CD14-positive monocyte (primary cell): Measurements from ENCODE around the gene MAPK14. TPM values are rescaled to one million over a fixed set of nuclear protein-coding genes. Genes with fewer than 3 reads are reported as not detected.

ENCODE experiments used
- DNase-seq, 3 donors: peaks; one replicate each; pipeline ENCODE4 v3.0.0-alpha.2; 2011 to 2022
- H2AFZ ChIP-seq: 2 replicates; pipeline ENCODE4 v1.6.0; 2012; ENCODE audit warnings: mild to moderate bottlenecking, low read depth, low read length, inconsistent platforms; ENCODE audit not compliant: insufficient read depth, poor library complexity, severe bottlenecking
- H3K27ac ChIP-seq, 2 donors: 1 replicate in 1 of 2; 2 replicates in 1 of 2; pipeline ENCODE4 v1.5.1; 2012 to 2013; ENCODE audit warnings: low read length in 2 of 2, control low read depth in 1 of 2, inconsistent platforms in 1 of 2, low read depth in 1 of 2, mild to moderate bottlenecking in 1 of 2
- H3K27me3 ChIP-seq, 2 donors: one replicate each; pipeline versions ENCODE4 v1.6.0 to v1.6.1; 2011 to 2013; ENCODE audit warnings: low read length in 2 of 2; ENCODE audit not compliant: control insufficient read depth in 2 of 2, insufficient read depth in 2 of 2
- H3K36me3 ChIP-seq, 2 donors: replicated peaks in 1 of 2; 1 replicate in 1 of 2; 2 replicates in 1 of 2; pipeline versions ENCODE4 v1.5.1 to v1.6.1; 2012 to 2013; ENCODE audit warnings: low read length in 2 of 2, control low read depth in 1 of 2, inconsistent platforms in 1 of 2, mild to moderate bottlenecking in 1 of 2; ENCODE audit not compliant: insufficient read depth in 2 of 2, control insufficient read depth in 1 of 2
- H3K4me1 ChIP-seq, 2 donors: 1 replicate in 1 of 2; 2 replicates in 1 of 2; pipeline versions ENCODE4 v1.5.1 to v1.6.1; 2012 to 2013; ENCODE audit warnings: low read length in 2 of 2, control low read depth in 1 of 2, inconsistent platforms in 1 of 2, mild to moderate bottlenecking in 1 of 2, moderate library complexity in 1 of 2; ENCODE audit not compliant: insufficient read depth in 2 of 2, control insufficient read depth in 1 of 2
- H3K4me2 ChIP-seq: replicated peaks from 2 replicates; pipeline ENCODE3; 2012; ENCODE audit warnings: low read length, moderate library complexity, mild to moderate bottlenecking; ENCODE audit not compliant: poor library complexity, severe bottlenecking; ENCODE audit errors: extremely low read depth
- H3K4me3 ChIP-seq, 3 experiments: fragments of 200-600 bp in 1 of 3; sonication (generic) in 1 of 3; replicated peaks in 1 of 3; 1 replicate in 2 of 3; 2 replicates in 1 of 3; pipeline ENCODE4 v1.5.1; 2011 to 2013; ENCODE audit warnings: low read length in 3 of 3, mild to moderate bottlenecking in 3 of 3, control low read depth in 2 of 3, low read depth in 2 of 3, inconsistent platforms in 1 of 3, moderate library complexity in 1 of 3
- H3K79me2 ChIP-seq: 2 replicates; pipeline ENCODE4 v1.6.0; 2012; ENCODE audit warnings: mild to moderate bottlenecking, control low read depth, inconsistent platforms, low read length, moderate library complexity; ENCODE audit not compliant: insufficient read depth
- H3K9ac ChIP-seq: 2 replicates; pipeline ENCODE4 v1.6.0; 2017; ENCODE audit warnings: low read length, mild to moderate bottlenecking; ENCODE audit not compliant: insufficient read depth, poor library complexity, severe bottlenecking
- H3K9me3 ChIP-seq, 2 donors: replicated peaks in 1 of 2; 1 replicate in 1 of 2; 2 replicates in 1 of 2; pipeline versions ENCODE4 v1.5.1 to v1.6.1; 2012 to 2013; ENCODE audit warnings: low read length in 2 of 2, control low read depth in 1 of 2; ENCODE audit not compliant: control insufficient read depth in 1 of 2, insufficient read depth in 1 of 2
- H4K20me1 ChIP-seq: 2 replicates; pipeline ENCODE4 v1.6.0; 2012; ENCODE audit warnings: mild to moderate bottlenecking, low read length, control low read depth, moderate library complexity; ENCODE audit not compliant: insufficient read depth
- H3K27ac Mint-ChIP-seq, 7 donors: one replicate each; pipeline ENCODE4 v1.8.0; 2020; ENCODE audit warnings: mild to moderate bottlenecking in 7 of 7, mixed read lengths in 7 of 7, moderate library complexity in 6 of 7, inconsistent platforms in 2 of 7
- H3K27me3 Mint-ChIP-seq, 3 donors: one replicate each; pipeline ENCODE4 v1.8.0; 2021 to 2022; ENCODE audit warnings: low read depth in 3 of 3, mild to moderate bottlenecking in 3 of 3, mixed read lengths in 3 of 3, moderate library complexity in 3 of 3, inconsistent platforms in 1 of 3
- H3K36me3 Mint-ChIP-seq, 2 donors: one replicate each; pipeline ENCODE4 v1.8.0; 2020; ENCODE audit warnings: mixed read lengths in 2 of 2, inconsistent platforms in 1 of 2, mild to moderate bottlenecking in 1 of 2
- H3K4me1 Mint-ChIP-seq: one replicate; pipeline ENCODE4 v1.8.0; 2020; ENCODE audit warnings: mild to moderate bottlenecking, mixed read lengths
- H3K4me3 Mint-ChIP-seq, 2 donors: one replicate each; pipeline ENCODE4 v1.8.0; 2020; ENCODE audit warnings: mild to moderate bottlenecking in 2 of 2, mixed read lengths in 2 of 2, moderate library complexity in 1 of 2
- H3K9me3 Mint-ChIP-seq, 7 donors: one replicate each; pipeline ENCODE4 v1.8.0; 2020 to 2022; ENCODE audit warnings: mixed read lengths in 7 of 7, mild to moderate bottlenecking in 6 of 7, moderate library complexity in 6 of 7, inconsistent platforms in 2 of 7
- CTCF ChIP-seq: fragments of 200-600 bp; IDR thresholded peaks from one replicate; pipeline ENCODE4 v1.8.0; 2022; ENCODE audit warnings: antibody characterized with exemption, mild to moderate bottlenecking
- WGBS: methylation state at CpG from one replicate; pipeline ENCODE4 v1.1.5; 2013; ENCODE audit warnings: missing lambda C conversion rate; ENCODE audit not compliant: insufficient coverage; 5-methylcytosine and 5-hydroxymethylcytosine counted together
- intact Hi-C, 2 donors: fragments of 100-400 bp; cut with micrococcal nuclease; formaldehyde crosslinking; loops; one replicate each; pipeline versions ENCODE4 v1.15.0 to v1.15.1; 2023
- polyA plus RNA-seq, 3 donors: library from polyadenylated mRNA; depleted of rRNA in 1 of 3; unstranded in 2 of 3; stranded (reverse) in 1 of 3; fragments of 300-500 nt in 2 of 3; fragments of >200 nt in 1 of 3; fragmentation: Illumina TruSeq in 2 of 3; gene quantifications; 1 replicate in 2 of 3; 2 replicates in 1 of 3; pipeline ENCODE4 v1.2.3, GENCODE V29; 2012 to 2021

Gene MAPK14
- polyA plus RNA-seq, 3 donors: 56.6 to 96.6 (median 83.7) TPM

DNA sequence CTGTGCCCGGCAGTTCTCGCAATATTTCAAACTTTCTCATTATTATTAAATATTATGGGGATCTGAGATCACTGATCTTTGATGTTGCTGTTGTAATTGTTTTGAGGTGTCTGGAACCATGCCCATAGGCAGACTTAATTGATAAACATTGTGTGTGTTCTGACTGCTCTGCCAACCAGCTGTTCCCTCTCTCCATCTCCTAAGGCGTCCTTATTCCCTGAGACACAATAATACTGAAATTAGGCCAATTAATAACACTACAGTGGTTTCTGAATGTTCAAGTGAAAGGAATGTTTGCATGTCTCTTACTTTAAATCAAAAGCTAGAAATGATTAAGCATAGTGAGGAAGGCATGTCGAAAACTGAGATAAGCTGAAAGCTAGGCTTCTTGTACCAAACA, 7.6 kb downstream of the MAPK14 start:
- Mint-ChIP-seq H3K27me3 (no peaks in the 10 kb centered on the region), H3K4me3 (no peak overlapping the region), H3K9me3 (no peaks in the 10 kb centered on the region), H3K36me3 (peaks cover 3 to 19% of the 10 kb centered on the region in 2 donors), H3K27ac (peak overlapping the region in 5 of 7 donors; percentile 10 to 74 (median 35)), H3K4me1 (peaks cover 88% of the 10 kb centered on the region)
- no peak overlapping the region for H2AFZ ChIP-seq
- no peaks in the 10 kb centered on the region for H3K27me3 ChIP-seq
- peak overlapping the region in 1 of 2 donors; percentile 71 for H3K27ac ChIP-seq
- WGBS: no CpG with 5 or more reads among the region's 4 CpGs
- H3K36me3 ChIP-seq: no peaks in the 10 kb centered on the region
- H3K9ac ChIP-seq: no peak overlapping the region
- H3K4me1 ChIP-seq: peaks cover 96 to 97% of the 10 kb centered on the region in 2 donors
- peaks cover 100% of the 10 kb centered on the region for H3K79me2 ChIP-seq
- peaks cover 89% of the 10 kb centered on the region for H4K20me1 ChIP-seq
- intact Hi-C loops: no loop called here
- no peak overlapping the region for H3K4me3 ChIP-seq
- no peak for TF ChIP-seq CTCF
- peak overlapping the region; percentile 3 for H3K4me2 ChIP-seq
- H3K9me3 ChIP-seq: no peaks in the 10 kb centered on the region
- no peak for DNase-seq

DNA sequence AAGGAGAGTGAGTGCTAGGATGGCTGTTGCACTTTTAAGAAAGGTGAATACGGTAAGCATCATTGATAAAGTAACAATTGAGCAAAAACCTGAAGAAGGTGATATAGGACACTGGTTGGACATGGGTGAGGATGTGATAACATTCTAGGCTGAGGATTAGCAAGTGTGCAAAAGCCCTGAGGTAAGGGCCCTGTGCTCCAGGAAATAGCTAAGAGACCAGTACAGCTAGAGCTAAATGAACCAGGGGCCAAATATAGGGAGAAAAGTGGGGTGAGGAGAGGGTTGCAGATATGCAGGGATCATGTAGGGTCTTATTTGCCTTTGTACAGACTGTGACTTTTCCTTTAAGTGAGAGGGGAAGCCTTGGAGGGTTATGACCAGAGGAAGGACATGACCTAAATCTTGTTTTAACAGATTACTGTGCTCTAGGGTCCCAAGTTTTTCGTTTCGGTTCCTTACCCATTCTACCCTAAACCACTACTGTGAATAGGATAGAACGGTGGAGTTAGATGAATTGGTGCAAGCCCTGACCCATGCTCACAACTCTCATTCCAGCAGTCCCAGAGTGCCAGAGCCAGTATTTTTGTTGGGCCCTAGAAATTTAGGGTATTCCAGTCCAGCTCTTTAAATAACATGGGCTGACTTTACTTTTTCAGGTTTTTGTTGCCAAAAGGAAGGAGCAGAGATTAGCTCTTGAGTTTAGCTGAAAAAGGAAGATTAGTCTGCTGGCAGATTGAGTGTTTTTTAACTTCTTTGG, 10.7 kb downstream of the MAPK14 start:
- H3K36me3 ChIP-seq: no peaks in the 10 kb centered on the region
- intact Hi-C loops: no loop called here

More for the DNA sequence above, 10.7 kb downstream of the MAPK14 start:
- no peaks in the 10 kb centered on the region for H3K27me3 Mint-ChIP-seq
- H3K4me1 Mint-ChIP-seq: peaks cover 90% of the 10 kb centered on the region
- Histone ChIP-seq H2AFZ (no peak overlapping the region), H3K9ac (no peak overlapping the region), H3K4me3 (peak overlapping the region in 2 of 3 experiments; percentile 9 to 37), H3K27me3 (no peaks in the 10 kb centered on the region), H4K20me1 (peaks cover 100% of the 10 kb centered on the region), H3K4me2 (peak overlapping the region; percentile 39), H3K27ac (peak overlapping the region in 1 of 2 donors; percentile 78), H3K9me3 (no peaks in the 10 kb centered on the region), H3K79me2 (peaks cover 100% of the 10 kb centered on the region), H3K4me1 (peaks cover 80 to 83% of the 10 kb centered on the region in 2 donors)
- no peak for TF ChIP-seq CTCF
- H3K36me3 Mint-ChIP-seq: peaks cover 3 to 17% of the 10 kb centered on the region in 2 donors
- H3K27ac Mint-ChIP-seq: peak overlapping the region; percentile 77 to 91 (median 87)
- H3K9me3 Mint-ChIP-seq: no peaks in the 10 kb centered on the region
- DNase-seq: no peak
- WGBS: 27% methylated on average over 1 of the region's 4 CpGs
- peak overlapping the region; percentile 56 to 62 for H3K4me3 Mint-ChIP-seq
